Activated gamma-delta T cell (primary cell): ENCODE data around the gene SACM1L.
"Not testable (repeated sequence)": the region's sequence is repeated elsewhere in the genome, so short reads cannot be mapped to it uniquely, and the experiment has no call there.

Experiments
- DNase-seq: peaks from one replicate; lab custom pipeline; 2025; lab: John Stamatoyannopoulos, UW

SACM1L gene

GRCh38 chr3:45666757-45667431, 22.3 kb upstream of the SACM1L start:
- DNase-seq, result no peak

- DNase-seq, result no peak
Observed at GRCh38 chr3:45667569-45667934, 21.6 kb upstream of the SACM1L start.

- DNase-seq, result no peak
Observed at GRCh38 chr3:45670436-45670835, 18.8 kb upstream of the SACM1L start.

- no peak for DNase-seq
Observed at GRCh38 chr3:45670991-45671390, 18.2 kb upstream of the SACM1L start.

- DNase-seq, result no peak
Observed at GRCh38 chr3:45673273-45673672, 15.9 kb upstream of the SACM1L start.

GRCh38 chr3:45676325-45677032, 12.7 kb upstream of the SACM1L start:
- DNase-seq, result no peak

GRCh38 chr3:45677033-45677446, 12.2 kb upstream of the SACM1L start:
- DNase-seq, result peak; percentile 27

- no peak for DNase-seq
Observed at GRCh38 chr3:45677841-45678240, 11.4 kb upstream of the SACM1L start.

GRCh38 chr3:45679805-45680204, 9.4 kb upstream of the SACM1L start:
- DNase-seq, result no peak

GRCh38 chr3:45681221-45681620, 8.0 kb upstream of the SACM1L start:
- DNase-seq, result no peak

GRCh38 chr3:45681846-45682245, 7.3 kb upstream of the SACM1L start:
- no peak for DNase-seq

- no peak for DNase-seq
Observed at GRCh38 chr3:45682311-45682710, 6.9 kb upstream of the SACM1L start.

- DNase-seq, result no peak
Observed at GRCh38 chr3:45682786-45683185, 6.4 kb upstream of the SACM1L start.

GRCh38 chr3:45683417-45684326, 5.5 kb upstream of the SACM1L start:
- no peak for DNase-seq

GRCh38 chr3:45684327-45684892, 4.8 kb upstream of the SACM1L start:
- no peak for DNase-seq

- not testable (repeated sequence) for DNase-seq
Observed at GRCh38 chr3:45685722-45686121, 3.5 kb upstream of the SACM1L start.

- DNase-seq, result no peak
Observed at GRCh38 chr3:45686850-45687249, 2.3 kb upstream of the SACM1L start.

- no peak for DNase-seq
Observed at GRCh38 chr3:45687828-45688193, 1.4 kb upstream of the SACM1L start.

- DNase-seq, result no peak
Observed at GRCh38 chr3:45688194-45688881, 858 bp upstream of the SACM1L start.

GRCh38 chr3:45689787-45690145, 570 bp downstream of the SACM1L start:
- DNase-seq, result no peak

GRCh38 chr3:45690336-45691035, 1.3 kb downstream of the SACM1L start:
- DNase-seq, result no peak
